Mononuclear cell (primary cell): ENCODE measurements around the gene NPAS3. TPM values are rescaled to one million over a fixed set of nuclear protein-coding genes. Genes with fewer than 3 reads are reported as not detected.

Experiments used
- H3K27me3 ChIP-seq: 2 replicates; pipeline ENCODE4 v1.6.0; 2011; ENCODE audit warnings: low read length, control low read depth; ENCODE audit not compliant: insufficient read depth
- H3K4me1 ChIP-seq: 2 replicates; pipeline ENCODE4 v1.5.1; 2011; ENCODE audit warnings: mild to moderate bottlenecking, low read length, control low read depth; ENCODE audit not compliant: insufficient read depth
- H3K4me3 ChIP-seq: 2 replicates; pipeline ENCODE4 v1.5.1; 2011; ENCODE audit warnings: mild to moderate bottlenecking, low read length, moderate library complexity
- H3K9me3 ChIP-seq: 2 replicates; pipeline ENCODE4 v1.5.1; 2011; ENCODE audit warnings: low read depth, mild to moderate bottlenecking, control low read depth, low read length
- total RNA-seq: library from RNA; depleted of rRNA; stranded (reverse); fragments of >200 nt; gene quantifications from one replicate; pipeline ENCODE4 v1.2.3, GENCODE V29; 2012

Gene NPAS3
- total RNA-seq, 1 donor = not detected

GRCh38 chr14:32933629-32934072 lies 5.0 kb upstream of the NPAS3 start:
- Histone ChIP-seq H3K4me1 (no peaks in the 10 kb centered on the region), H3K4me3 (no peak overlapping the region), H3K27me3 (peaks cover 75% of the 10 kb centered on the region), H3K9me3 (no peaks in the 10 kb centered on the region)

GRCh38 chr14:32934073-32934880 lies 4.4 kb upstream of the NPAS3 start:
- Histone ChIP-seq H3K4me3 (no peak overlapping the region), H3K9me3 (no peaks in the 10 kb centered on the region), H3K4me1 (no peaks in the 10 kb centered on the region), H3K27me3 (peaks cover 75% of the 10 kb centered on the region)

- H3K4me1 ChIP-seq = peaks cover 4% of the 10 kb centered on the region
- no peak overlapping the region for H3K4me3 ChIP-seq
- H3K27me3 ChIP-seq = peaks cover 77% of the 10 kb centered on the region
- H3K9me3 ChIP-seq = no peaks in the 10 kb centered on the region
Observed at GRCh38 chr14:32934881-32935633, 3.6 kb upstream of the NPAS3 start.

- Histone ChIP-seq H3K4me1 (peaks cover 5% of the 10 kb centered on the region), H3K27me3 (peaks cover 69% of the 10 kb centered on the region), H3K4me3 (no peak overlapping the region), H3K9me3 (no peaks in the 10 kb centered on the region)
Observed at GRCh38 chr14:32939254-32940065, 781 bp downstream of the NPAS3 start.

- Histone ChIP-seq H3K9me3 (no peaks in the 10 kb centered on the region), H3K4me3 (no peak overlapping the region), H3K27me3 (peaks cover 65% of the 10 kb centered on the region), H3K4me1 (peaks cover 5% of the 10 kb centered on the region)
Observed at GRCh38 chr14:32940066-32940651, 1.5 kb downstream of the NPAS3 start.

- Histone ChIP-seq H3K4me3 (no peak overlapping the region), H3K9me3 (no peaks in the 10 kb centered on the region), H3K27me3 (peaks cover 57% of the 10 kb centered on the region), H3K4me1 (peaks cover 5% of the 10 kb centered on the region)
Observed at GRCh38 chr14:32940711-32941667, 2.3 kb downstream of the NPAS3 start.

- Histone ChIP-seq H3K27me3 (peaks cover 50% of the 10 kb centered on the region), H3K4me1 (peaks cover 5% of the 10 kb centered on the region), H3K9me3 (no peaks in the 10 kb centered on the region), H3K4me3 (no peak overlapping the region)
Observed at GRCh38 chr14:32941668-32942065, 3.0 kb downstream of the NPAS3 start.

- Histone ChIP-seq H3K9me3 (no peaks in the 10 kb centered on the region), H3K4me1 (no peaks in the 10 kb centered on the region), H3K4me3 (no peak overlapping the region), H3K27me3 (peaks cover 12% of the 10 kb centered on the region)
Observed at GRCh38 chr14:32947081-32947480, 8.4 kb downstream of the NPAS3 start.

- Histone ChIP-seq H3K4me3 (no peak overlapping the region), H3K27me3 (peaks cover 6% of the 10 kb centered on the region), H3K4me1 (no peaks in the 10 kb centered on the region), H3K9me3 (no peaks in the 10 kb centered on the region)
Observed at GRCh38 chr14:32947792-32948191, 9.1 kb downstream of the NPAS3 start.

GRCh38 chr14:32950584-32950983 lies 11.9 kb downstream of the NPAS3 start:
- H3K9me3 ChIP-seq = no peaks in the 10 kb centered on the region
- H3K27me3 ChIP-seq = no peaks in the 10 kb centered on the region
- no peaks in the 10 kb centered on the region for H3K4me1 ChIP-seq
- H3K4me3 ChIP-seq = no peak overlapping the region

- Histone ChIP-seq H3K4me1 (no peaks in the 10 kb centered on the region), H3K27me3 (no peaks in the 10 kb centered on the region), H3K9me3 (no peaks in the 10 kb centered on the region), H3K4me3 (no peak overlapping the region)
Observed at GRCh38 chr14:32967421-32967820, 28.7 kb downstream of the NPAS3 start.

GRCh38 chr14:32968972-32969544 lies 30.4 kb downstream of the NPAS3 start:
- H3K4me1 ChIP-seq = no peaks in the 10 kb centered on the region
- no peaks in the 10 kb centered on the region for H3K27me3 ChIP-seq
- no peaks in the 10 kb centered on the region for H3K9me3 ChIP-seq
- H3K4me3 ChIP-seq = no peak overlapping the region

- no peaks in the 10 kb centered on the region for H3K27me3 ChIP-seq
- H3K4me1 ChIP-seq = no peaks in the 10 kb centered on the region
- H3K9me3 ChIP-seq = no peaks in the 10 kb centered on the region
- no peak overlapping the region for H3K4me3 ChIP-seq
Observed at GRCh38 chr14:32977913-32978312, 39.2 kb downstream of the NPAS3 start.
